UCSD-AML1 (cell line): ENCODE data around the gene SHB.

ENCODE experiments used
- DNase-seq: peaks from one replicate; lab custom pipeline; 2025; ENCODE audit not compliant: unreplicated experiment; lab: John Stamatoyannopoulos, UW

The SHB gene

DNA sequence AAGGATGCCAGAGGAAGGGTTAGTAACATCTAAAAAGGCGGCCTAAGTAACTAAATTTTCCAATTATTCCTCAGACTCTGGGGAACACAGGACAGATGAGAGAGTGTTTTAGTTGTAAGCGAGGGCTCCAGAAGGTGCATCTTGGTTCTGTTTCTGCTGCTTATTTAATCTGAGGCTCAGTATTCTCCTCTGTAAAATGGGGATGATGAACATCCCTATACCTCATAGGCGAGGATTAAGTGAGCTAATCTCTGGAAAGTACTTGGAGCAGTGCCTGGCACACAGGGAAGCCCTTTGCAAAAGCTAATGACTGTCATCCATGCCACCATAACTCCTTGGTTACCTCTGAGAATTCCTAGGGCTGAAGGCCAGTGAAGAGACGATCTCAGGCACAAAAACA is 59.0 kb downstream of the SHB start:
- DNase-seq: no peak

DNA sequence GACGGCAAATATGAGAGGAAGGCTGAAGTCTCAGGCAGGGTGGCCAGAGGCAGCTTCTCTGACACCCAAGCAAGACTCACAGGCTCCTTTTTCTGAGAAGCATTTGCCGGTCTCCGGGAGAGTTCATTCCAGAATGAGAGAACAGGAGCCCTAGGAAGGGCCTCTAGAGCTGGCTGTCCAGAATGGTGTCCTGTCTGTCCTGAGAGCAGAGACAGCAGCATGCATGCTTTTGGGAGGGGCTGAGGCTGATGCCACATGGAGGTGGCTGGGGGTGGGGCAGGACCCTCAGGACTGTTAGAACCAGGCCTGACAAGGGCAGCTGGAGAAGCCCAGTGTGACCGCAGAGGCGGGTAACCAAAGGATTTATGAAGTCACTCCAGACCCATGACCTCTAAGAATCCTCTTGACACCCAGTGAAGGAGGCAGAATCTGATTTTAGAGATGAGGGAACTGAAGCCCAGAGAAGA is 60.0 kb downstream of the SHB start:
- no peak for DNase-seq

DNA sequence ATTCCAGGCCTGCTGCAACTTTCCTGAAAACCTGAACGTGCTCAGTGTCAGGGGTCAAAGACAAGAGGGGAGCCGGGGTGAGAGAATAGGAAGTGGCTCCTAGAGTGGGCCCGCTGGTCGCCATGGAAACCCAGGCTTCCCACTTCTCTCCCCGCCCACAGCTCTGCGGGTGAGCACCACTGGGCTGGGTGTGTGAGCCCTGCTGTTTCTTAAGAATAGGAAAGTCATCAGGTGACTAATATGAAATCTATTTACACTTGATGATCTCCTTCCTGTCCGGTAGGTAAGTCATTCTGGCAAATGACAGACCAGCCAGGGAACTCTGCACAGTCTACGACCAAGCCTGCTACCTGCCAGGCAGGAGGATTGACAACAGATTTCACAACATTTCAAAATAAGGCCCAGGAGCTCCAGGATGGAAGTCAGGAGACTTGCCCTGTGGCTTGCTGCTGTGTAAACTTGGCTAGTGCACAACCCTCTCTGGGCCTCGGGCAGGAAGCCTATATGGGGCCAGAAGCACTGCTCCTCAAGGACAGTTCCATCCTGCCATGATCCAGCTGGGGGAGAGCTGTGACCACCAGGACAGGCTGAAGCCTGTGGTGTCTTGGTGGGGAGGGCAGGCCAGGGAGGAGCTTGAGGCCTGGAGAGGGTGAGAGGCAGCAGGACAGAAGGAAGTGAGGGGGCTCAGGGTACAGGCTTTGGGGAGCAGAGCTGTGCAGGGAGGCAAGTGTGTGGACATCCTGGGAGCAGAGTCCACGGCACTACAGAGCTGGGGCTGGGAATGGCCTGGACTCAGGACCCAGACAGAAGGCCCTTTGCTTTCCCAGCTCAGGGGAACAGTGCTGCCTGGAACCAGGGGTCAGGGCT is 60.6 kb downstream of the SHB start:
- DNase-seq: peak; percentile 46

GRCh38 chr9:38007016-38007415 is 62.0 kb downstream of the SHB start:
- no peak for DNase-seq

DNA sequence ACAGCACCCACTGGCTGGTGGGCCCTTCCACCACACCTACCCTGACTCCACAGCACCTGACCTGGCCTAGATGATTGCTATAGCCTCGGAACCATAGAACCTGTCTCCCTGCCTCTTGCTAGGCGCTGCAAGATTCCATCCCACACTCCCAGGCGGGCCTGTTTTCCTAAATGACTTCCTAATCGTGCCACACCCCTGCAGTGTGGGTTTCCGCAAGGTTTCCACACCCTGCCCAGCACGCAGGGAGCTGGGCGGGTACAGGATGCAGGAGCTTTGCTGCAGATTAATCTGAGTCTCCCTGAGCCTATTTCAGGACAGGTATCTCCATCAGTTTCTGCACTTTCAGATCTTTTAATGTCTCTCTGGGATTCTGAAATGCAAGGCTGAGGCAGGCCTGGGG is 62.9 kb downstream of the SHB start:
- no peak for DNase-seq

DNA sequence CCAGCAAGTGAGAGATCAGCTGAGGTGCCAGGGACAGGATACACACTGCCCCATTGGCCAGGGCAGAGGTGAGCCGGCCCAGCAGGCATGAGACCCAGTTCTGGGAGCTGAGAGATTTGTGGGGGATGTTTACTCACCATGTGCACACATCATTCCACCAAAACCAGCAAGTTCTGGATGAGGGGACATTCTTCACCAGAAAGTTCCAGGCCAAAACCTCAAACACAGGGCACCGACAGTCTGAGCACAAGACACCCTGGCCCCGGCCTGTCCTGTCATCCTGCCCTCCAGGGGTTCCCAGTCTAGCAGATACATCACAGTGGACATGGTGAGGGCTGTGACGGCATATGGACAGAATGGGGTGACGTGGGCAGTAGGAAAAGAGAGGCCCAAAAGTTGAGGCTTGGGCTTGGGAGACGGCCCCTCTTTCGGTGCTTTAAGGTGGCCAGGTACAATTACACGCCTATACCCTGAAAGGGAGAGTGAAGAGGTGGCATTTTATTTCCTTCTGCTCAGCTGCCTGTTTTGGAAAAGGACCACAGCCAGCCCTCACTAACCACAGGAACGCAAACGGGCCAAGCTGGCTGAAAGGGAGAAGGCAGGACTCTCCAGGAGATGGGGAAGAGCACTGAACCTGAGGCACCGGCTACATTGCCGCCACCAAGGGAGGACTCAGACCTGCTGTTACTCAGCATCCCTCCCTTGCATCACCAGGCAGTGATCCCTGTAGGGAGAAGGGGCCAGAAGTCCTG is 64.0 kb downstream of the SHB start:
- no peak for DNase-seq

DNA sequence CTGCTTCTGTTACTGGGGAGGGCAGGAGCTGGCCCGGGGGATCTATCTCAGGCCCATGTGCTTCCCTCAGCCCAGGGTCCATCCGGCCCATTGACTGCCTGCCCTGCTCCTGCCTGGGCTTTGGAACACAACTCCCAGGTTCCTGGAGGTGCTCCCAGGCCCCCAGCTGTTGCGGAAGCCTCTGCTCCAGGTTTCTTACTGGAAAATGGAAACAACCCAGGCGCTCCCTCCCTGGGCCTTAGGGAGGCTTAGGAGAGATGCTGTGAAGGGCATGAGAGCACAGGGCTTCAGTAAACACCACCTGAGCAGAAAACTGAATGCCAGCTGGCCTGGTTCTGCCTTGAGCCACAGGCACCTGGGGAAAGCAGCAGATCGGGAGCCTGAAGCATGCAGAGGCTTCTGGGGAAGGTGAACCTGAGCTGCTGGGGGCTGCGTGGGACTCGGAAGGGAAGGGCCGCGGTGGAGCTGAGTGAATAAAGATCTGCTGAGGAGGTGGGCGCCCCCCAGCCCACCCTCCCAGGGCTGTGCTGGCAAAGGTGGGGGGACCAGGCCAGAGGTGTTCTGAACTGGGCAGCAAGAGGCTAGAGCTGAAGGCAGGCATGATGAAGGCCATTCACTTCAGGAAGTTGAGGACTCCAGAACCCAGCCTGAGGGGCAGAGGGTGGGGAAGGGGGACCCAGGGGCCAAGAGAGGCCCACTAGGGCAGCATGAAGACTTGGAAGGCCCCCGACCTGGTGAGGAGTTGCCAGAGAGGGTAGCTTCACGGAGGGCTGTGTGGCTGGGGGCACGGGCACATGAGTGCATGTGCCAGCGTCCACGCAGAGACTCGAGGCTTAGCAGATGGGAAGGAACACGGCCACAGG is 64.8 kb downstream of the SHB start:
- no peak for DNase-seq

GRCh38 chr9:38003230-38003629 is 65.8 kb downstream of the SHB start:
- peak; percentile 45 for DNase-seq

DNA sequence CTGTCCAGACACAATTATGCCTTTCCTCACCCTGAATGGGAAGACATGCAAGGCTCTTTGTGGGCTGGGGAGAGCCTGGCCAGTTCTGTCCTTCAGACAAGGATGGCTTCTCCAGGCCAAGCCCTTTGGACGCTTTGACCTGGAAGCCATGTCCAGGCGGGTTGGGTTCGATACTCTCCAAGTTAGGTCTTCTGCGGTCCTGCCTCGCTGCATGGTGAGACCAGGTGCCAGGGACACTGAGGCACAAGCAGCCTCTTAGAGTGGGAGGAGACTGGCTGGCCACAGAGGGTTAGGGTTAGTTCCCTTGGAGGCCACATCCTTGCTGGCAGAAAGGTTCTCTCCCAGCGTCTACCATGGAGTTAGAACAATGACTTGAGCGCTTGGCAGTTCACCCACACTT is 67.6 kb downstream of the SHB start:
- DNase-seq: no peak

- DNase-seq: no peak
Observed at GRCh38 chr9:38000735-38001134, 68.3 kb downstream of the SHB start.

- no peak for DNase-seq
Observed at GRCh38 chr9:38000332-38000731, 68.7 kb downstream of the SHB start.

DNA sequence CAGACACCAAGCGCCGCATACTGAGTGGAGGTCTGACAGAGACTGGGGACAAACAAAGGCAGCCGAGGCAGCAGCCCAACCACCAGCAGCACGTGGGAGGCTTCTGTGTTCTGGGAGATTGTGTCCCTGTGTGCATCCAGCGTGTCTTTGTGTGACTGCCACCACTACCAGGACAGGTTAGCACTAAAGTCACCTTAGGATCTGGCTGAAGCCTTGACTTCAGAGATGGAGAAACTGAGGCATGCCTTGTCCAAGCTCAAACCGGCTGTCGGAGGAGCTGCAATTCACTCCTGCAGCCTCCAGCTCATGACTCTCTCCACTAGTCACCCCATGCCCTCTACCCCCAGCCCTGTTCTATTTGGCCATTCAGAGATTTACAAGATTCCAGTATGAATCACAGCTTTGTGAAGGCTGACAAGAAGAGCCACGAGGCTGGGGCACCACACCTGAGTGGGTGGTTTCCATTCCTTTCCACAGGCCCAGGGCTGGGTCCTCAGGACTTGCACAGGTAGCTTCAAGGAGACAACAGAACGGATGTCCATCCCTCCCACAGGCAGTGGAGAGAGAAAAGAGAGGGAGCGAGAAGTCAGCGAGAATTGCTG is 69.3 kb downstream of the SHB start:
- DNase-seq: no peak

- peak; percentile 56 for DNase-seq
Observed at GRCh38 chr9:37998881-37999587, 70.0 kb downstream of the SHB start.

DNA sequence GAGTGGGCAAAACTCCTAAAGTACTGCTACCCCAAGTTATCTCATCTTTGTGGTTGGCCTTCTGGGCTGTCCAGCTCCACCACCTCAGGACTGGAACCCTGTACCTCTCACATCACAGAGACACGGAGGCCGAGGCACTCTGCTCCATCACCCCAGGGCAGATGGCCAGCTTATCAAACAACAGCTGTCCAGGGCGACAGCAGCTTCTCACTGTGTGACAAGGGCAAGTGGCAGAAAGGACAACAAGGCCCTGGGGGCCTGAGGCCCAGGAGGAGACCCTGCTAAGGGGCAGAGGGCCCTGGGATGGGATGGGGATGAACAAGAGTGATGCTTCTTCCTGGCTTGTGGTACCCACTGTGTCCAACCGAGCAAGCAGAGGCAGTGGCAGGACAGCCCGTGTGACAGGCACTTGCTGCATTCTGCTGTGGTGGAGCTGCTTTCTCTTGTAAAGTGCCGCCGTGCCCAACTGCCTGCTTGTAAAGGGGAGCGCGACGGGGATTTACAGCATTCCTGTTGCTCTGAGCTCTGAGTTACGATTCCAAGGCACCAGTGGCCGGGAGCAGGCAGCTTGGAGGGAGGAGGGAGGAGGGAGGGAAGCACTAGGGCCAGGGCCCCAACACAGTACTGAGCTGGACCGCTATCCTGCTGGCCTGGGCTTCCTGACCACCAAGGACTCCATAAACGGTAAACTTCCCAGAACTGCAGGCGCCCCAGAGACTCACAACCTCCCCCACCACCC is 71.2 kb downstream of the SHB start:
- no peak for DNase-seq

GRCh38 chr9:37996819-37997217 is 72.2 kb downstream of the SHB start:
- no peak for DNase-seq

- DNase-seq: no peak
Observed at GRCh38 chr9:37995961-37996818, 72.8 kb downstream of the SHB start.

DNA sequence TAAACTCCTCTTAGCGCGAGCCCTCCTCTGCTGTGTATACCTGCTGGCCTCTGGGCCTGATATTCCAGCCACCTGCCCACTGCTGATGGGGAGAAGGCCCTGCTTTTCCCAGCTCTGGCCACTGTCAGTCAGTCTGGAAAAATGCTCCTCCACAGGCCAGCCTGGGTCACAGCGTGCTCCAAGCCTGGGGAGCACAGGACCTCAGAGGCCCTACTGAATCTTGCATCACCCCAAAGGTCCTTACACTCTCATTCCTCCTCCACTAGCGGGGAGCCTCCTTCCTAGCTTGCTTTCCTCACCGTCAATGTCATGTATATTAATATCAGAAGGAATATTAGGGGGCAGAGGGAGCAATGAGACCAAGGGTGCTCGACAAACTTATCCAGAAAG is 73.7 kb downstream of the SHB start:
- DNase-seq: no peak

- peak; percentile 70 for DNase-seq
Observed at GRCh38 chr9:37994639-37995347, 74.2 kb downstream of the SHB start.
